H1 (cell line): ENCODE measurements around the gene MYL3. TPM values are rescaled to one million over a fixed set of nuclear protein-coding genes. Genes with fewer than 3 reads are reported as not detected.

Experiments
- CTCF ChIA-PET: fragments of 300-600 bp; sonication (Branson Sonifier 250); formaldehyde crosslinking; loops from one replicate; lab custom pipeline; 2021; ENCODE audit not compliant: partially characterized antibody; lab: Charles Lee
- POLR2A ChIA-PET: fragments of 300-600 bp; sonication (Branson Sonifier 250); formaldehyde crosslinking; loops from one replicate; lab custom pipeline; 2021; ENCODE audit warnings: inconsistent platforms; ENCODE audit not compliant: partially characterized antibody; lab: Charles Lee
- DNase-seq, 2 experiments: peaks; one replicate each; pipeline versions ENCODE4 v3.0.0 to v3.0.0-alpha.2; 2010 to 2022; ENCODE audit warnings: low spot score in 2 of 2, low read depth in 1 of 2, mixed read lengths in 1 of 2
- FAIRE-seq: peaks from 2 replicates; lab custom pipeline; 2011; peaks lifted over from hg19 to GRCh38; lab: Jason Lieb, UNC
- H2AFZ ChIP-seq: 2 replicates; pipeline ENCODE4 v1.8.1; 2012; ENCODE audit warnings: low read length, inconsistent platforms
- H2AK5ac ChIP-seq: 2 replicates; pipeline ENCODE4 v1.6.1; 2013; ENCODE audit warnings: low read depth, low read length
- H2BK120ac ChIP-seq: replicated peaks from 2 replicates; pipeline ENCODE3; 2013; ENCODE audit warnings: low read depth, low read length, inconsistent platforms
- H2BK12ac ChIP-seq: 2 replicates; pipeline ENCODE4 v1.6.1; 2013; ENCODE audit warnings: low read depth, low read length
- H2BK15ac ChIP-seq: 2 replicates; pipeline ENCODE4 v1.6.1; 2013; ENCODE audit warnings: low read length
- H2BK20ac ChIP-seq: 2 replicates; pipeline ENCODE4 v1.6.1; 2013; ENCODE audit warnings: low read length
- H2BK5ac ChIP-seq: 2 replicates; pipeline ENCODE4 v1.6.1; 2013; ENCODE audit warnings: low read depth, low read length
- H3K14ac ChIP-seq: 2 replicates; pipeline ENCODE4 v1.6.1; 2013; ENCODE audit warnings: inconsistent platforms; ENCODE audit not compliant: insufficient read length
- H3K18ac ChIP-seq: 2 replicates; pipeline ENCODE4 v1.6.1; 2013; ENCODE audit warnings: low read length; ENCODE audit errors: extremely low read depth
- H3K23ac ChIP-seq: 2 replicates; pipeline ENCODE4 v1.6.1; 2013; ENCODE audit warnings: inconsistent platforms; ENCODE audit not compliant: insufficient read length
- H3K23me2 ChIP-seq: 2 replicates; pipeline ENCODE4 v1.6.1; 2013; ENCODE audit warnings: low read depth, low read length
- H3K27ac ChIP-seq: 2 replicates; pipeline ENCODE4 v1.6.1; 2011; ENCODE audit warnings: low read depth, low read length, inconsistent platforms
- H3K27me3 ChIP-seq, 4 experiments: replicated peaks in 1 of 4; 1 replicate in 1 of 4; 2 replicates in 3 of 4; pipeline versions ENCODE4 v1.6.1 to v1.8.1; 2011 to 2013; ENCODE audit warnings: low read length in 3 of 4, mild to moderate bottlenecking in 3 of 4, inconsistent platforms in 2 of 4, mixed read lengths in 2 of 4, moderate library complexity in 1 of 4; ENCODE audit not compliant: control insufficient read depth in 3 of 4, insufficient read depth in 3 of 4; ENCODE audit errors: extremely low read depth in 1 of 4
- H3K36me3 ChIP-seq, 4 experiments: 2 replicates each; pipeline versions ENCODE4 v1.6.1 to v1.8.1; 2011 to 2013; ENCODE audit warnings: mild to moderate bottlenecking in 4 of 4, low read length in 3 of 4, moderate library complexity in 2 of 4, control low read depth in 1 of 4, inconsistent platforms in 1 of 4; ENCODE audit not compliant: insufficient read depth in 4 of 4, control insufficient read depth in 2 of 4
- H3K4ac ChIP-seq: replicated peaks from 2 replicates; pipeline ENCODE3; 2013; ENCODE audit warnings: low read length, low read depth, mixed read lengths, inconsistent platforms; ENCODE audit not compliant: insufficient read length
- H3K4me1 ChIP-seq, 4 experiments: replicated peaks in 1 of 4; 1 replicate in 1 of 4; 2 replicates in 3 of 4; pipeline versions ENCODE4 v1.6.1 to v1.8.1; 2011 to 2013; ENCODE audit warnings: low read length in 3 of 4, inconsistent platforms in 2 of 4, mixed read lengths in 1 of 4; ENCODE audit not compliant: insufficient read depth in 4 of 4, control insufficient read depth in 3 of 4
- H3K4me2 ChIP-seq, 2 experiments: 2 replicates each; pipeline versions ENCODE4 v1.6.1 to v1.8.1; 2011 to 2013; ENCODE audit warnings: low read depth in 2 of 2, low read length in 2 of 2, control low read depth in 1 of 2, inconsistent platforms in 1 of 2, mild to moderate bottlenecking in 1 of 2; ENCODE audit not compliant: insufficient read depth in 1 of 2
- H3K4me3 ChIP-seq, 4 experiments: fragments of 200-600, 300-600 bp in 1 of 4; sonication (generic), shearing (Covaris generic), sonication (Bioruptor Twin) in 1 of 4; 2 replicates each; pipeline versions ENCODE4 v1.5.1 to v1.8.1; 2011 to 2016; ENCODE audit warnings: low read length in 4 of 4, low read depth in 3 of 4, control low read depth in 2 of 4, inconsistent platforms in 2 of 4, mild to moderate bottlenecking in 2 of 4, mixed read lengths in 1 of 4, moderate library complexity in 1 of 4; ENCODE audit not compliant: insufficient read depth in 2 of 4; ENCODE audit errors: extremely low read depth in 1 of 4
- H3K56ac ChIP-seq: replicated peaks from 2 replicates; pipeline ENCODE3; 2013; ENCODE audit warnings: low read depth, mild to moderate bottlenecking, mixed read lengths, low read length, inconsistent platforms; ENCODE audit not compliant: insufficient read length
- H3K79me1 ChIP-seq: 2 replicates; pipeline ENCODE4 v1.6.1; 2013; ENCODE audit warnings: low read depth, low read length, control low read depth
- H3K79me2 ChIP-seq, 2 experiments: 2 replicates each; pipeline versions ENCODE4 v1.6.1 to v1.8.1; 2012 to 2013; ENCODE audit warnings: low read length in 2 of 2, mild to moderate bottlenecking in 2 of 2, inconsistent platforms in 1 of 2; ENCODE audit not compliant: insufficient read depth in 2 of 2, control insufficient read depth in 1 of 2
- H3K9ac ChIP-seq, 4 experiments: replicated peaks in 1 of 4; 1 replicate in 1 of 4; 2 replicates in 3 of 4; pipeline versions ENCODE4 v1.6.1 to v1.8.1; 2011 to 2013; ENCODE audit warnings: low read depth in 3 of 4, low read length in 3 of 4, control low read depth in 2 of 4, mild to moderate bottlenecking in 2 of 4, moderate library complexity in 2 of 4, inconsistent platforms in 1 of 4; ENCODE audit errors: extremely low read depth in 1 of 4
- H3K9me3 ChIP-seq, 2 experiments: 2 replicates each; pipeline versions ENCODE4 v1.6.1 to v1.8.1; 2012 to 2013; ENCODE audit warnings: mild to moderate bottlenecking in 2 of 2, moderate library complexity in 2 of 2, control low read depth in 1 of 2, inconsistent platforms in 1 of 2, low read depth in 1 of 2, low read length in 1 of 2, mixed read lengths in 1 of 2; ENCODE audit not compliant: insufficient read depth in 2 of 2
- H4K20me1 ChIP-seq, 2 experiments: replicated peaks in 1 of 2; 2 replicates each; pipeline versions ENCODE3 to v1.8.1; 2011 to 2013; ENCODE audit warnings: inconsistent platforms in 2 of 2, low read length in 2 of 2, mild to moderate bottlenecking in 1 of 2; ENCODE audit not compliant: insufficient read depth in 2 of 2, control insufficient read depth in 1 of 2
- H4K5ac ChIP-seq: 2 replicates; pipeline ENCODE4 v1.6.1; 2013; ENCODE audit warnings: low read length, low read depth, mixed read lengths, inconsistent platforms; ENCODE audit not compliant: insufficient read length
- H4K8ac ChIP-seq: 2 replicates; pipeline ENCODE4 v1.8.0; 2013; ENCODE audit warnings: mild to moderate bottlenecking, moderate library complexity, low read length, inconsistent platforms; ENCODE audit not compliant: insufficient read depth; ENCODE audit errors: extremely low read depth
- H4K91ac ChIP-seq: replicated peaks from 2 replicates; pipeline ENCODE3; 2013; ENCODE audit warnings: low read length, mixed read lengths, inconsistent platforms; ENCODE audit not compliant: insufficient read length
- FOSL1 ChIP-seq: IDR thresholded peaks from 2 replicates; pipeline ENCODE4 v1.6.1; 2011; ENCODE audit warnings: mild to moderate bottlenecking, low read depth, low read length, moderate library complexity; ENCODE audit not compliant: insufficient read depth
- MAFK ChIP-seq: IDR thresholded peaks from 2 replicates; pipeline ENCODE4 v1.6.1; 2012; ENCODE audit warnings: low read depth, mild to moderate bottlenecking, improper control_type of control experiment, low read length
- WGBS, 2 experiments: shearing (Covaris generic) in 1 of 2; methylation state at CpG; one replicate each; pipeline versions ENCODE4 v1.1.6 to v1.1.7; 2013 to 2015; ENCODE audit warnings: low lambda C conversion rate in 2 of 2, mixed read lengths in 2 of 2, inconsistent platforms in 1 of 2, low coverage in 1 of 2, missing lambda C conversion rate in 1 of 2; ENCODE audit not compliant: insufficient replicate concordance in 2 of 2, insufficient coverage in 1 of 2, insufficient read length in 1 of 2; ENCODE audit errors: extremely low coverage in 1 of 2, missing lambda C conversion rate in 1 of 2; 5-methylcytosine and 5-hydroxymethylcytosine counted together
- polyA plus RNA-seq, 7 experiments: library from polyadenylated mRNA; depleted of rRNA in 3 of 7; stranded (reverse) in 5 of 7; unstranded in 2 of 7; fragments of >200 nt in 5 of 7; fragments of 200-250 nt in 2 of 7; gene quantifications; 1 replicate in 5 of 7; 2 replicates in 1 of 7; 4 replicates in 1 of 7; pipeline versions ENCODE4 v1.2.1 to v1.2.3, GENCODE V29; 2011 to 2013; ENCODE audit warnings: missing spikeins in 2 of 7, mixed read lengths in 2 of 7
- total RNA-seq: library from RNA; stranded (reverse); fragmentation: NEBNext Ultra II Directional; extraction: Animal tissue kit (Norgen Biotek cat#: 25700); gene quantifications from 2 replicates; pipeline ENCODE4 v1.2.1, GENCODE V29; 2021

The MYL3 gene
- total and polyA plus RNA-seq, 2 of the 8 experiments (the other 6 are each of a cell fraction or from before 2014, with no cell fraction given), result 0.06 TPM; not detected in 1

DNA sequence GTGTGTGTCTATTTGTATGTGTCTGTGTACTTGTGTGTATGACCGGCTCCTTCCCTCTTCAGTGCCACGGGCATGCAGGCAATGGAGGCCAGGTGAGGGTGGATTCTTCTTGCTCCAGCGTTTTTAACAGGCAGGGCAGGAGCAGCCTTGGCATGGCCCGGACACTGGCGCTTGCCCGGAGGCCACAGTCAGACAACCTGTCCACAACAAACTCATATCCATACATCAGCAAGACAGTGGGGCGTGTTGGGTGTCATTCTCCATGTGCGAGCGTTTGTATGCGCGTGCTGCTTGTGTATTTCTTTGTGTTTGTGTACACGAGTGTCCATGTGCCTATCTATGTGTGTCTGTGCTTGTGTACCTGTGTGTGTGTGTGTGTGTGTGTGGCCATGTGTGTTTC, 44.0 kb upstream of the MYL3 start:
- Histone ChIP-seq H4K20me1 (peaks cover 0 to 5% of the 10 kb centered on the region in 2 experiments), H4K8ac (no peak overlapping the region), H4K91ac (no peak overlapping the region), H3K27ac (no peak overlapping the region), H2BK15ac (0 out of 2 replicates have a peak overlapping the region, but pooled peaks have one; percentile 61), H3K27me3 (no peaks in the 10 kb centered on the region; a peak in 2 of 7 replicates), H2BK20ac (no peak overlapping the region), H3K4me1 (peaks cover 0 to 3% (median 1%) of the 10 kb centered on the region in 4 experiments; a peak in 2 of 7 replicates), H3K79me2 (no peaks in the 10 kb centered on the region), H4K5ac (no peak overlapping the region), H3K36me3 (no peaks in the 10 kb centered on the region), H3K4ac (no peak overlapping the region), H2AFZ (no peak overlapping the region), H2AK5ac (no peak overlapping the region), H3K4me3 (no peak overlapping the region), H3K79me1 (no peaks in the 10 kb centered on the region; the same call in 1 of the 2 replicates), H2BK12ac (no peak overlapping the region), H3K56ac (no peak overlapping the region), H3K23ac (no peak overlapping the region), H3K18ac (no peak overlapping the region), H3K9ac (no peak overlapping the region; a peak in 1 of 7 replicates), H3K14ac (no peak overlapping the region), H2BK5ac (no peak overlapping the region), H3K4me2 (no peak overlapping the region), H3K23me2 (no peaks in the 10 kb centered on the region; the same call in 1 of the 2 replicates), H2BK120ac (no peak overlapping the region), H3K9me3 (no peaks in the 10 kb centered on the region)
- POLR2A ChIA-PET, result no interaction called here
- CTCF ChIA-PET, result interaction anchor here (0.8 to 2.4 kb wide), 3 partner anchors 12 to 49 kb away, joined by 3 to 8 read pairs (median 3); partner anchors contain the start of gene MYL3
- no peak for FAIRE-seq
- no peak for DNase-seq
- WGBS, 2 experiments, result 85% methylated on average over 12 of the region's 12 CpGs; no CpG with 5 or more reads in 1 of the 2 experiments
- no peak for TF ChIP-seq MAFK
- no peak for TF ChIP-seq FOSL1
